HFF-Myc (cell line): Measurements from ENCODE around the gene CRCP.
"Not testable (repeated sequence)": the region's sequence is repeated elsewhere in the genome, so short reads cannot be mapped to it uniquely, and the experiment has no call there.

Experiments used
- DNase-seq: peaks from one replicate; pipeline ENCODE4 v3.0.0-alpha.2; 2011; ENCODE audit warnings: low read depth; ENCODE audit errors: extremely low read depth
- H3K4me3 ChIP-seq: replicated peaks from 2 replicates; pipeline ENCODE4 v1.5.1; 2011; ENCODE audit warnings: low read depth, mild to moderate bottlenecking, control low read depth, low read length
- CTCF ChIP-seq: IDR thresholded peaks from 2 replicates; pipeline ENCODE4 v1.5.1; 2012; ENCODE audit warnings: mild to moderate bottlenecking, low read depth, low read length, control low read depth; ENCODE audit errors: missing control alignments

The CRCP gene

DNA sequence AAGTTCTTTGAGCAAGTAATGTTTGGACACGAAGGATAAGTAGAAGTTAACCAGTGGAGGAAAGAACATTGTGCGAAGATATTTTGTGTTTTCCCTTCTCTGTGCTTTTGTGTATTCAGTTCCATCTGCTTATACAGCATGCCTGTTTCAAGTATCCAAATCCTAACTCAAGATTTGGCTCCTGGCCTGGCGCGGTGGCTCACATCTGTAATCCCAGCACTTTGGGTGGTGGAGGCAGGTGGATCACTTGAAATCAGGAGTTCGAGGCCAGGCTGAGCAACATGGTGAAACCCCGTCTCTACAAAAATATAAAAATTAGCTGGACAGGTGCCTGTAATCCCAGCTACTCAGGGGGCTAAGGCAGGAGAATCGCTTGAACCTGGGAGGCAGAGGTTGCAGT lies 49.7 kb downstream of the CRCP start:
- TF ChIP-seq CTCF, result no peak
- H3K4me3 ChIP-seq, result no peak overlapping the region
- DNase-seq, result no peak

GRCh38 chr7:66167773-66168387 lies 53.2 kb downstream of the CRCP start:
- H3K4me3 ChIP-seq, result no peak overlapping the region
- no peak for DNase-seq
- no peak for TF ChIP-seq CTCF

DNA sequence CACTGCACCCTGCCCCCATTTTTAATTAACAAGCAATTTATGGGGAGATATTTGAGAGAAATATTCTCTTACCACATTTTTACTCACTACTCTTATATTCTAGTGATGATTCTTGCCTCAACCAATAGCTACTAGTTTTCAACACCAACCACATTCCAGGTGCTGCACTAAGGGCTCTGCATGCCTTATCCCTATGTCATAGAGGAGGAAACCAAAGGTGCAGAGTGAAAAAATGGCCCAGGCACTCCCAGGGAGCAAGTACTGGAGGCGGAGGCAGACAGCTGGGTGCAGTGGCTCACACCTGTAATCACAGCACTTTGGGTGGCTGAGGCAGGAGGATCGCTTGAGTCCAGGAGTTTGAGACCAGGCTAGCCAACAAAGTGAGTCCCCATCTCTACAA lies 55.0 kb downstream of the CRCP start:
- DNase-seq, result no peak
- H3K4me3 ChIP-seq, result no peak overlapping the region
- no peak for TF ChIP-seq CTCF

DNA sequence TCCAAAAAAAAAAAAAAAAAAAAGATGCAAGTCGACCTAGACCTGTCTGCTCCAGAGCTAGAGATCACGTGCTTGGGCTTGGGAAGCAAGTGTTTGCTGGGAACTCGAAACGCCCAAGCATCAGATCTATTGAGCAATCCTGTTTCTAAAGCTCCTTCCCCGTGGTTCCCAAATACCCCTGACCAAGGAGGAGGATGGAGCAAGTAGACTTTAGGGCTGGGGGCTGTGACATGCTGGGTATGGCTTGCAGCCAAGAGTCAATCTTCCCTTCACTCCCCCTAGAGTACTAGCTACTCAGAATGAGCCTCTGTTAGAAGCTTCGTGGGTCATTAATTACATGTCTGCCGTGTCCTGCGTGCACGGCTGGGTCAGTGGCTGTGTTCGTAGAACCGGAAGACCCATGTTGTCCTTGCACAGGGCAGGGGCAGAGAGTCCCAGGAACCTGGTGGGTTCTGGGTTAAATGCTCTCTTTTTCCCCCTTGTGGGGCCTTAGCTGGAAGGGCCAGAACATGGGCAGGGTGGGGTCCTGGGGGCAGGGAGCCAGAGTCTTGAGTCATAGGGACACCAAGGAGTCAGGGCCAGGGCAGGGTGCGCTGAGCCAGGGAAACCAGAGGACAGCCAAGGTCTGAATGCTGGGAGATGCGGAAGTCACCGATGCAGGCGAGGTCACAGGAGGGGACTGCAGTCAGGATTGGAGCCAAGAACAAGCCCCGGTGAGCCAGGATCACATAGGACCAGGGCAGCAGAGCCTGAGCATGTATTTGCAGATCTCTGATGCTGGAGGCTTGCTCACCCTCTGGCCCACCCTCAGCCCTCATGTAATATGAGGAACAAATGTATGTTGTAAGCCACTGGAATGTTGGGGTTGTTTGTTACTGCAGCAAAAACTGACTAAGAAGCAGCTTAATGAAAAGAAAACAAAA lies 55.9 kb downstream of the CRCP start:
- no peak for TF ChIP-seq CTCF
- no peak overlapping the region for H3K4me3 ChIP-seq
- DNase-seq, result no peak

DNA sequence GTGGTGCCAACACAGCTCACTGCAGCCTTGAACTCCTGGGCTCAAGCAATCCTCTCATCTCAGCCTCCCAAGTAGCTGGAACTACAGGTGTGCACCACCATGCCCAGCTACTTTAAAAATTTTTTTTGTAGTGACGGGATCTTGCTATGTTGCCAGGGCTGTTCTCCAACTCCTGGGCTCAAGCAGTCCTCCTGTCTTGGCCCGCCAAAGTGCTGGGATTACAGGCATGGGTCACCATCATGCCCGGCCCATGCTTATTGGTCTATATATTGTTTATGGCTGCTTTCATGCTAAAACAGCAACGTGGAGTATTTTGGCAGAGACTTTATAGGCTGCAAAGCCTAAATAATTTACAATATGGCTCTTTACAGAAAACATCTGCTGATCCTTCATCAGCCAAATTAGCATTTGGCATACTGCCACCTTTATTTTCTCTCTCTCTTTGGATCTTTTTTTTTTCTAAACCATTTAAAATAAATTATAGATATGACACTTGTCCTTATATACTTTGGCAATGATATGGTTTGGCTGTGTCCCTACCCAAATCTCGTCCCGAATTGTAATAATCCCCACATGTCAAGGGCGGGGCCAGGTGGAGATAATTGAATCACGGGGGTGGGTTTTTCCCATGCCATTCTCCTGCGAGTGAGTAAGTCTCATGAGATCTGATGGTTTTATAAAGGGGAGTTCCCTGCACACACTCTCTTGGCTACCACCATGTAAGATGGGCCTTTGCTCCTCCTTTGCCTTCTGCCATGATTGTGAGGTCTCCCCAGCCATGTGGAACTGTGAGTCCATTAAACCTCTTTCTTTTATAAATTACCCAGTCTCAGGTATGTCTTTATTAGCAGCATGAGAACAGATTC lies 58.1 kb downstream of the CRCP start:
- DNase-seq, H3K4me3 ChIP-seq: not testable (repeated sequence)

DNA sequence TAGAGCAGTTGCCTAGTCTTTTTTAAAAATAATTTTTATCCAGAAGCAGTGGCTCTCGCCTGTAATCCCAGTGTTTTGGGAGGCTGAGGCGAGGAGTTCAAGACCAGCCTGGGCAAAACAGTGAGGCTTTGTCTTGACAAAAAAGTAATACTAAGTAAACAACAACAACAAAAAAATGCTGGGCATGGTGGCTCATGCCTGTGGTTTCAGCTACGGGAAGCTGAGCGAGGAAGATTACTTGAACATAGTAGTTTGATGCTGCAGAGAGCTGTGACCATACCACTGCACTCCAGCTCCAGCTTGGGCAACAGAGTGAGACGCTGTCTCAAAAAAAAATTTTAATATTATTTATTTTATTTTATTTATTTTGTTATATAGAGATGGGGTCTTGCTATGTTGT lies 59.2 kb downstream of the CRCP start:
- no peak overlapping the region for H3K4me3 ChIP-seq
- no peak for DNase-seq
- TF ChIP-seq CTCF, result no peak

DNA sequence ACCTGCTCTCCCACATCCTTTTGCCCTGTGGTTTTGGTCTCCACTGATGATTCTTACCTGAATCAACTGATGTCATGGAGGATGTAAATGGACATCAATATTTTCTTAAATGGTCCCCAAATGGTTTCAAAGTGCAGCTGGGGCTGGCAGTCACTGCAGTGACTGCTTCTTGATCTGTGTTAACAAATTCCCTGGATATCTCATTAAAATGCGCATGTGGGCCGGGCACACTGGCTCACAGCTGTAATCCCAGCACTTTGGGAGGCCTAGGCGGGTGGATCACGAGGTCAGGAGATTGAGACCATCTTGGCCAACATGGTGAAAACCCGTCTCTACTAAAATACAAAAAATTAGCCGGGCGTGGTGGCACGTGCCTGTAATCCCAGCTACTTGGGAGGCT lies 60.4 kb downstream of the CRCP start:
- H3K4me3 ChIP-seq, DNase-seq: not testable (repeated sequence)
